Activated CD8-positive, alpha-beta T cell treated with anti-CD3 and anti-CD28 coated beads, Interleukin-2, amount 10 ng/mL, durations not matched to agents 7 days and 5 days (primary cell): ENCODE results near the gene SOS1. TPM values are rescaled to one million over a fixed set of nuclear protein-coding genes. Genes with fewer than 3 reads are reported as not detected.
A peak's percentile ranks its signal among the peaks of the same experiment; 100 is the strongest.
"Not testable (repeated sequence)": the region's sequence is repeated elsewhere in the genome, so short reads cannot be mapped to it uniquely, and the experiment has no call there.

Source experiments
- ATAC-seq: fragments of 150-1000 bp; cut with Tn5 transposase; one replicate; pipeline ENCODE4 v1.10.0; 2021; ENCODE audit warnings: moderate library complexity
- CTCF ChIA-PET: fragments of 350-600 bp; sonication (Branson Sonifier 250); formaldehyde crosslinking; loops from one replicate; lab custom pipeline; 2021; ENCODE audit warnings: antibody characterized with exemption; lab: Charles Lee
- POLR2A ChIA-PET: fragments of 350-600 bp; sonication (Branson Sonifier 250); formaldehyde crosslinking; loops from one replicate; lab custom pipeline; 2021; ENCODE audit warnings: antibody characterized with exemption; lab: Charles Lee
- DNase-seq: peaks from one replicate; pipeline ENCODE4 v3.0.0-alpha.2; 2020
- H3K27ac Mint-ChIP-seq: one replicate; pipeline ENCODE4 v1.8.0; 2021; ENCODE audit warnings: mild to moderate bottlenecking, mixed read lengths
- H3K27me3 Mint-ChIP-seq: one replicate; pipeline ENCODE4 v1.8.0; 2021; ENCODE audit warnings: low read depth, mixed read lengths
- H3K36me3 Mint-ChIP-seq: one replicate; pipeline ENCODE4 v1.8.0; 2021; ENCODE audit warnings: low read depth, mixed read lengths
- H3K4me1 Mint-ChIP-seq: one replicate; pipeline ENCODE4 v1.8.0; 2021; ENCODE audit warnings: low read depth, mixed read lengths
- H3K4me3 Mint-ChIP-seq: one replicate; pipeline ENCODE4 v1.8.0; 2021; ENCODE audit warnings: mild to moderate bottlenecking, mixed read lengths
- H3K9me3 Mint-ChIP-seq: one replicate; pipeline ENCODE4 v1.8.0; 2022; ENCODE audit warnings: mixed read lengths; ENCODE audit not compliant: insufficient read depth
- total RNA-seq, 2 experiments: library from RNA; stranded (reverse); gene quantifications; one replicate each; pipeline ENCODE4 v1.2.3, GENCODE V29; 2021

The SOS1 gene
- total RNA-seq, 2 experiments from 2014 or later: 209 to 243 TPM

GRCh38 chr2:39138837-39139211, 18.0 kb upstream of the SOS1 start:
- DNase-seq: peak; percentile 18
- H3K36me3 Mint-ChIP-seq: peaks cover 10% of the 10 kb centered on the region
- H3K9me3 Mint-ChIP-seq: no peaks in the 10 kb centered on the region
- no peaks in the 10 kb centered on the region for H3K27me3 Mint-ChIP-seq
- ATAC-seq: no peak
- H3K4me3 Mint-ChIP-seq: no peak overlapping the region
- H3K27ac Mint-ChIP-seq: peak overlapping the region; percentile 70
- ChIA-PET POLR2A (no interaction called here), CTCF (interaction anchor here (1.2 to 2.7 kb wide), 2 partner anchors 14 to 60 kb away, joined by 3 to 10 read pairs; no protein-coding TSS in a partner anchor)
- peaks cover 82% of the 10 kb centered on the region for H3K4me1 Mint-ChIP-seq

- H3K9me3 Mint-ChIP-seq, H3K27me3 Mint-ChIP-seq, H3K4me3 Mint-ChIP-seq, ATAC-seq, DNase-seq: not testable (repeated sequence)
- CTCF ChIA-PET: interaction anchor here (1.3 to 2.7 kb wide), 3 partner anchors 14 to 64 kb away, joined by 7 to 10 read pairs (median 8); no protein-coding TSS in a partner anchor
- peak overlapping the region; percentile 70 for H3K27ac Mint-ChIP-seq
- POLR2A ChIA-PET: interaction anchor here (1.4 to 2.9 kb wide), 3 partner anchors 10 to 80 kb away, joined by 5 to 17 read pairs (median 13); partner anchors contain the start of gene SOS1
- H3K4me1 Mint-ChIP-seq: peaks cover 82% of the 10 kb centered on the region
- H3K36me3 Mint-ChIP-seq: peaks cover 10% of the 10 kb centered on the region
These were observed 17.5 kb upstream of the SOS1 start for GRCh38 chr2:39138187-39138836.

- Mint-ChIP-seq H3K27me3 (no peaks in the 10 kb centered on the region), H3K9me3 (no peaks in the 10 kb centered on the region), H3K27ac (peak overlapping the region; percentile 93), H3K4me3 (peak overlapping the region; percentile 49), H3K36me3 (peaks cover 11% of the 10 kb centered on the region), H3K4me1 (peaks cover 78% of the 10 kb centered on the region)
- DNase-seq: no peak
- peak; percentile 70 for ATAC-seq
- ChIA-PET CTCF (interaction anchor here (0.9 to 2.1 kb wide), 5 partner anchors 12 to 92 kb away, joined by 3 to 9 read pairs (median 8); no protein-coding TSS in a partner anchor), POLR2A (interaction anchor here (1.4 to 2.9 kb wide), 5 partner anchors 9 to 91 kb away, joined by 5 to 17 read pairs (median 13); partner anchors contain the start of gene SOS1)
These were observed 15.9 kb upstream of the SOS1 start for GRCh38 chr2:39136799-39137198.

- DNase-seq (peak; percentile 38), ATAC-seq (peak; percentile 49)
- Mint-ChIP-seq H3K36me3 (peaks cover 15% of the 10 kb centered on the region), H3K9me3 (no peaks in the 10 kb centered on the region), H3K4me3 (peak overlapping the region; percentile 49), H3K27ac (peak overlapping the region; percentile 93), H3K27me3 (no peaks in the 10 kb centered on the region), H3K4me1 (peaks cover 80% of the 10 kb centered on the region)
- CTCF ChIA-PET: interaction anchor here (1.4 to 2.1 kb wide), 2 partner anchors 11 to 92 kb away, joined by 8 to 9 read pairs; no protein-coding TSS in a partner anchor
- POLR2A ChIA-PET: interaction anchor here (1.0 to 2.9 kb wide), 7 partner anchors 8 to 92 kb away, joined by 4 to 17 read pairs (median 6); partner anchors contain the start of gene SOS1
These were observed 14.9 kb upstream of the SOS1 start for GRCh38 chr2:39135690-39136259.

- CTCF ChIA-PET: interaction anchor here (1.0 to 9.2 kb wide), 6 partner anchors 9 to 95 kb away, joined by 3 to 93 read pairs (median 7); no protein-coding TSS in a partner anchor
- DNase-seq (no peak), ATAC-seq (no peak)
- Mint-ChIP-seq H3K4me3 (no peak overlapping the region), H3K27me3 (no peaks in the 10 kb centered on the region), H3K4me1 (peaks cover 81% of the 10 kb centered on the region), H3K27ac (peak overlapping the region; percentile 66), H3K36me3 (peaks cover 14% of the 10 kb centered on the region), H3K9me3 (no peaks in the 10 kb centered on the region)
- POLR2A ChIA-PET: interaction anchor here (1.0 to 1.6 kb wide), 2 partner anchors 8 to 9 kb away, joined by 4 to 5 read pairs; no protein-coding TSS in a partner anchor
These were observed 12.5 kb upstream of the SOS1 start for GRCh38 chr2:39133215-39133851.

- DNase-seq: peak; percentile 88
- Mint-ChIP-seq H3K4me3 (peak overlapping the region; percentile 5), H3K4me1 (peaks cover 84% of the 10 kb centered on the region), H3K27me3 (no peaks in the 10 kb centered on the region), H3K36me3 (peaks cover 17% of the 10 kb centered on the region), H3K9me3 (no peaks in the 10 kb centered on the region), H3K27ac (peak overlapping the region; percentile 87)
- peak; percentile 52 for ATAC-seq
- CTCF ChIA-PET: interaction anchor here (1.2 to 9.2 kb wide), 6 partner anchors 8 to 100 kb away, joined by 4 to 93 read pairs (median 7); partner anchors contain the start of gene SOS1
- POLR2A ChIA-PET: interaction anchor here (1.1 to 13.1 kb wide), 8 partner anchors 8 to 99 kb away, joined by 3 to 315 read pairs (median 14); partner anchors contain the start of gene SOS1
These were observed 8.1 kb upstream of the SOS1 start for GRCh38 chr2:39128919-39129391.

- ATAC-seq (peak; percentile 37), DNase-seq (peak; percentile 83)
- Mint-ChIP-seq H3K4me1 (peaks cover 84% of the 10 kb centered on the region), H3K27ac (peak overlapping the region; percentile 87), H3K27me3 (no peaks in the 10 kb centered on the region), H3K9me3 (no peaks in the 10 kb centered on the region), H3K4me3 (peak overlapping the region; percentile 45), H3K36me3 (peaks cover 26% of the 10 kb centered on the region)
- POLR2A ChIA-PET: interaction anchor here (0.8 to 13.1 kb wide), 7 partner anchors 8 to 100 kb away, joined by 3 to 315 read pairs (median 17); partner anchors contain the start of gene SOS1
- CTCF ChIA-PET: interaction anchor here (0.9 to 9.2 kb wide), 7 partner anchors 8 to 101 kb away, joined by 3 to 93 read pairs (median 6); no protein-coding TSS in a partner anchor
These were observed 7.1 kb upstream of the SOS1 start for GRCh38 chr2:39127973-39128372.

GRCh38 chr2:39124746-39125057, 3.9 kb upstream of the SOS1 start:
- DNase-seq: peak; percentile 55
- Mint-ChIP-seq H3K4me3 (peak overlapping the region; percentile 85), H3K36me3 (peaks cover 18% of the 10 kb centered on the region), H3K9me3 (no peaks in the 10 kb centered on the region), H3K27ac (peak overlapping the region; percentile 94), H3K27me3 (no peaks in the 10 kb centered on the region), H3K4me1 (peaks cover 73% of the 10 kb centered on the region)
- POLR2A ChIA-PET: interaction anchor here (0.7 to 13.1 kb wide), 18 partner anchors 9 to 374 kb away, joined by 3 to 315 read pairs (median 6); partner anchors contain the start of gene SRSF7
- CTCF ChIA-PET: interaction anchor here (0.6 to 3.9 kb wide), 24 partner anchors 9 to 177 kb away, joined by 3 to 79 read pairs (median 4); no protein-coding TSS in a partner anchor
- ATAC-seq: peak; percentile 4

GRCh38 chr2:39124000-39124745, 3.3 kb upstream of the SOS1 start:
- peak; percentile 98 for DNase-seq
- peak overlapping the region; percentile 85 for H3K4me3 Mint-ChIP-seq
- no peaks in the 10 kb centered on the region for H3K27me3 Mint-ChIP-seq
- H3K4me1 Mint-ChIP-seq: peaks cover 68% of the 10 kb centered on the region
- H3K27ac Mint-ChIP-seq: peak overlapping the region; percentile 94
- no peaks in the 10 kb centered on the region for H3K9me3 Mint-ChIP-seq
- peaks cover 23% of the 10 kb centered on the region for H3K36me3 Mint-ChIP-seq
- POLR2A ChIA-PET: interaction anchor here (0.6 to 13.1 kb wide), 20 partner anchors 9 to 373 kb away, joined by 3 to 315 read pairs (median 5); partner anchors contain the start of gene SRSF7
- peak; percentile 72 for ATAC-seq
- CTCF ChIA-PET: interaction anchor here (0.6 to 3.9 kb wide), 24 partner anchors 9 to 177 kb away, joined by 3 to 79 read pairs (median 4); no protein-coding TSS in a partner anchor

GRCh38 chr2:39123436-39123999, 2.7 kb upstream of the SOS1 start:
- ChIA-PET CTCF (interaction anchor here (1.0 to 3.9 kb wide), 17 partner anchors 10 to 176 kb away, joined by 3 to 79 read pairs (median 9); no protein-coding TSS in a partner anchor), POLR2A (interaction anchor here (0.6 to 13.1 kb wide), 14 partner anchors 10 to 373 kb away, joined by 3 to 315 read pairs (median 8); partner anchors contain the start of gene SRSF7)
- no peaks in the 10 kb centered on the region for H3K27me3 Mint-ChIP-seq
- H3K4me3 Mint-ChIP-seq: peak overlapping the region; percentile 85
- H3K9me3 Mint-ChIP-seq: no peaks in the 10 kb centered on the region
- DNase-seq (no peak), ATAC-seq (no peak)
- peak overlapping the region; percentile 94 for H3K27ac Mint-ChIP-seq
- H3K36me3 Mint-ChIP-seq: peaks cover 30% of the 10 kb centered on the region
- H3K4me1 Mint-ChIP-seq: peaks cover 62% of the 10 kb centered on the region
